ENCODE data around the gene PMM1.
A peak's percentile ranks its signal among the peaks of the same experiment; 100 is the strongest.
"Not testable (repeated sequence)": the region's sequence is repeated elsewhere in the genome, so short reads cannot be mapped to it uniquely, and the experiment has no call there.

PMM1 gene

GRCh38 chr22:41596776-41597634 lies 7.4 kb upstream of the PMM1 start:
- peak; percentile 27 for DNase-seq (ENCODE audit: low spot score)

GRCh38 chr22:41595703-41596102 lies 6.1 kb upstream of the PMM1 start:
- DNase-seq (ENCODE audit: low spot score) = no peak

DNA sequence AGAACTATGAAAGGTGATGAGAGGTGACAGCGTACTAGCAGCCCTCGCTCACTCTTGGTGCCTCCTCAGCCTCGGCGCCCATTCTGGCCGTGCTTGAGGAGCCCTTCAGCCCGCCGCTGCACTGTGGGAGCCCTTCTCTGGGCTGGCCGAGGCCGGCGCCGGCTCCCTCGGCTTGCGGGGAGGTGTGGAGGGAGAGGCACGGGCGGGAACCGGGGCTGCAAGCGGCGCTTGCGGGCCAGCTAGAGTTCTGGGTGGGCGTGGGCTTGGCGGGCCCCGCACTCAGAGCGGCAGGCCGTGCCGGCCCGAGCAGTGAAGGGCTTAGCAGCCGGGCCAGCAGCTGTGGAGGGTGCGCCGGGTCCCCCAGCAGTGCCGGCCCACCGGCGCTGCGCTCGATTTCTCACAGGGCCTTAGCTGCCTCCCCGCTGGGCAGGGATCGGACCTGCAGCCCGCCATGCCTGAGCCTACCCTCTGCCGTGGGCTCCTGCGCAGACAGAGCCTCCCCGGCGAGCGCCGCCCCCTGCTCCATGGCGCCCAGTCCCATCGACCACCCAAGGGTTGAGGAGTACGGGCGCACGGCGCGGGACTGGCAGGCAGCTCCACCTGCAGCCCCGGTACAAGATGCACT lies 3.8 kb upstream of the PMM1 start:
- not testable (repeated sequence) for DNase-seq (ENCODE audit: low spot score)

- DNase-seq (ENCODE audit: low spot score) = no peak
These were observed 2.3 kb downstream of the PMM1 start for GRCh38 chr22:41587347-41587723.

- no peak for DNase-seq (ENCODE audit: low spot score)
These were observed 3.7 kb downstream of the PMM1 start for GRCh38 chr22:41585898-41586297.

DNA sequence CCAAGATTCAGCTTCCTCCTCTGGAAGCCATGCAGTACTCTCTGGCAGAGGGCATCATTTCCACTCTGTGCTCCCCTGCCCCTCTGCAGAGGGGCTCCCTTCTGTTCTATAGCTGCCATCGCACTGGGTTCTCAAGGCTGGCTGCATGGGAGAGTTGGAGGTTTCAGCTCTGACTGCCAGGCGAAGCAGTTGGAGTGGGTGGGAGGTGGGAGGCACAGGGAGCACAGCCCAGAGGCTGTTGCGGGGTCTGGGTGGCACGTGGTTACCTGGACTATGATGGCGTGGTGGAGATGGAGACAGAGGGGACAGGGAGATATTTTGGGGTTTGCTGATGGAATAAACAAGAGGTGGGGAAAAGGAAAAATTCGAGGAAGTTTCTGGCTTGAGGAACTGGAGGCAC lies 4.8 kb downstream of the PMM1 start:
- no peak for DNase-seq (ENCODE audit: low spot score)

GRCh38 chr22:41582694-41583093 lies 6.9 kb downstream of the PMM1 start:
- no peak for DNase-seq (ENCODE audit: low spot score)

- DNase-seq (ENCODE audit: low spot score) = no peak
These were observed 9.7 kb downstream of the PMM1 start for GRCh38 chr22:41579997-41580355.

DNA sequence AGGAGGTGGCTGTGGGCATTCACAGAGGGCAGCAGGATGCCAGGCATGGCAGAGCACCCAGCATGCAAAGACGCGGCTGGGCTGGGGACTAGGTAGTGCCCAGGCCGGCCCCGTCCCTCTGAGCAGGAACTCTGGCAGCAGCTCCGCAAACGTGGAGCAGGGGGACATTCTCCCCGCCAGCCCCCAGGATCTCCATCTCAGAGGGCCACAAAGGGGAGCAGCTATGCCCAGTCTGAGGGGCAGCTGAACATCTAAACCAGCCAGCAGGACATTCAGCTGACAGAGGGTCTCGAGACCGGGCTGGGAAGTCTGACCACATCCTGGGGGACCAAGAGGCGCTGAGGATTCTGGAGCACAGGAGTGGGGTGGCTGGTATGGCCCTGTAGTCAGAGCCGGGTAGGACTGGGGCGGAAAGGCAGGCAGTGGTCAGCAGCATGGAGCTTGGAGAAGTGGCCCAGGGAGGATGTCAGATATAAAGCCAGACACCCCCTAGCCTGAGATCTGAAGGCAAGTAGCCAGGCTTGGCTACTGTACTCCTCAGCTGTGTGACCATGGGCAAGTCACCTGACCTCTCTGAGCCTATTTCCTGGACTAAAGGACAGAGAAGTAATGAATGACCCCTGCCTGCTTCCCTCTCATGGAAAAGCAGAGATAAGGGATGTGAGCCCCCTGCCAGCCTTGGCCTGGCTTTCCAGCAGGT lies 10.2 kb downstream of the PMM1 start:
- no peak for DNase-seq (ENCODE audit: low spot score)

DNA sequence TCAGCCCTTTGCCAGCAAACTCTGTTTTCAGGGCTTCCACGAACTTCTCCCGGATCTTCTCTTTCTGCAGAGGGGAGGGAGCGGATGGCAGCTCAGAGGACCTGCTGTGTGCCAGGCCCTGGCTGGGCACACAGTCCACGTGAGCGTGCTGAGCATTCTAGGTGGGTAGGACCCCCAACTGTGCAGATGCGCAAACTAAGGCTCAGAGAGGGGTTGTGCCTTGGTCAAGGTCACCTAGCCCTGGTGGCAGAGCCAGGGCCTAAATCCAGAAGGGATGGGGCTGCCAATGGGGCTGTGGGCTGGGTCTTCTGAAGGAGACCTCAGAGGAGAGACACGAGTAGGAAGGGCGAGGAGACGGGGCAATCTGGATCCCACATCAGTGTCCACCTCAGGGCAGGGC lies 10.8 kb downstream of the PMM1 start:
- DNase-seq (ENCODE audit: low spot score) = no peak

DNA sequence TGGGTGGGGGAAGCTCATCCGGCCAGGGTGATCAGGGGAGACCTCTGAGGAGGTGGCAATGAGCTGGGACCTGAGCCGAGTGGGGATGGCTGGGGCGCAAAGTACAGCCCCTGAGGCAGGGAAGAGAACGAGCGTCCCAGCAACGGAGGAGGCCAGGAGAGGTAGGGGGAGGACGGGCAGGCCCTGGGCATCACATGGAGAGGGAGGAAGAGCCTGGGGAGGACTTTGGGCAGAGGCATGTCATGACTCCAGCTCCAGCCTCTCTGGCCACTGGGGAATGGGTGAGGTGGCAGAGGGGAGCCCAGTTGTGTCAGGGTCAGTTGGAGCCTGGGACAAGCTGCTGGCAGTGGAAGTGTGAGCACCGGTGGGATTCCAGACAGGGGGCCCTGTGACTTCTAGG lies 11.5 kb downstream of the PMM1 start:
- DNase-seq (ENCODE audit: low spot score) = no peak

DNA sequence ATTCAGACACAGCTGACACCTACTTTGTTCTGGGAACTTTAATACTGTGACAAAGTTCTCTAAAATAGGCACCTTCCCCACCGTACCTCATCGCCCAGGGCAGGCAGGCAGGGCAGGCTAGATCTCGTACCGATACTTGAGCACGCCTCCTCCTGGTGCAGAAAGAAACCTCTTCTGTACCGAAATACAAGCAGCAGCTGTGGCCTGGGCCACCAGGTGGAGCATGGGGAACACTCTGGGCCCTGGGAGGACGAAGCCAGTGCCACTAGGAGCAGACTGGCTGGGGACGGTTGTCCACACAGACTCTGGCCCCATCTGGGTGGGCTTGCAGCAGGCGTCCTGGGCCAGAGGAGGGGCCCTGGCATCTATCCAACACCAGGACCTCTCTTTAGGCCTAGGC lies 12.8 kb downstream of the PMM1 start:
- peak; percentile 20 for DNase-seq (ENCODE audit: low spot score)

GRCh38 chr22:41575533-41575932 lies 14.1 kb downstream of the PMM1 start:
- DNase-seq (ENCODE audit: low spot score) = no peak

DNA sequence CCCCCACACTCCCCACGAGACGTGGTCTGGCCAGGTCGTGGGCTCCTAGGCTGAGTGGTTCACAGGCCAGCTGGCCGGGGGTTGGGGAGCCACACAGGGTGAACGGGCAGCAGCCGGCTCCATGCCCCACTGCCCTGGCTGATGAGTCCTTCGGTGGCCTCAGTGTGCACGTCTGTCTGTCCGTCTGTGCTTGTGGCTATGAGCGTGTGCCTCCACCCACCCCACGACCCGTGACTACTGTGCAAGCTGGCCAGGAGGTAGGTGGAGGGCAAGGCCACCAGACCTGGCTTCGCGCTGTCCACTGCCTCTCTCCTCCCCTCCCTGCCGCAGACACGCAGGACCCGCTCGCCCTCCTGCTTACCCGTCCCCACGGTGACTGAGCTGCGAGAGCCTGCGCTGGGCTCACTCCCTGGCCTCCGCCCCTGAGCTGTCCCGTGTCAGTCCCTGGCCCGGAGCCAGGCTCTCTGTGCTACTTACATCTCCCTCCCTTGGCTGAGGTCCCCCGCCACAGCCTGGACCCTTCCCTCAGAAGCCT lies 14.7 kb downstream of the PMM1 start:
- no peak for DNase-seq (ENCODE audit: low spot score)

- DNase-seq (ENCODE audit: low spot score) = no peak
These were observed 16.0 kb downstream of the PMM1 start for GRCh38 chr22:41573677-41574076.

DNA sequence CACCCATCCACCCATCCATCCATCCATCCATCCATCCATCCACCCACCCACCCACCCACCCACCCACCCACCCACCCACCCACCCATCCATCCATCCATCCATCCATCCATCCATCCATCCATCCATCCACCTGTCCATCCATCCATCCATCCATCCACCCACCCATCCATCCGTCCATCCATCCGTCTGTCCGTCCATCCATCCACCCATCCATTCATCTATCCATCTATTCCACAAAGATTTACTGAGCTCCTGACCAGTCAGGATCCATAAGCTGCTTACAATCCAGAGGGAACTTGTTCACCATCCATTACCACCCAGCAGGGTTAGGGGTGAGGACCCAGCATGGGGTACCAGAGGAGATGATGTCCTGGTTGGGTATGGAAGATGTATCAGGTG lies 17.3 kb downstream of the PMM1 start:
- not testable (repeated sequence) for DNase-seq (ENCODE audit: low spot score)

- no peak for DNase-seq (ENCODE audit: low spot score)
These were observed 17.9 kb downstream of the PMM1 start for GRCh38 chr22:41571786-41572185.

GRCh38 chr22:41570221-41570620 lies 19.4 kb downstream of the PMM1 start:
- no peak for DNase-seq (ENCODE audit: low spot score)

DNA sequence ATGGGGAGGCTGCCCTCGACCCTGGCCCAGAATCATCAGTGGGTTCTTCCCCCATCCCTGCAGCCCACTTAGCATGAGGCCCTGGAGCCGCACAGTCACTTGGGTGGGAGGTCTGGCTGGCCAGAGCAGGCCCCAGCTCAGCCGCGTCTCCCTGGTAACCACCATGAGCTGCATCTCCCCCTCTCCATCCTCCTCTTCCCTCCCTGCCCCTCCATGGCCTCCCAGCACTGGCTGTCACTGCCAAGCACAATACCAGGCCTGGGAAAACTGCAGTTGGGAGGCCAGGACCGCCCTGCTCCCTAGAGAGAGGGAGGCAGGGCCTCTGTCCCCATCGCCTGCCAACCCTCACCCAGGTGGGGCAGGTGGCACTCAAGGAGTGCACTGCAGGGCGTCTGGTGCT lies 20.8 kb downstream of the PMM1 start:
- DNase-seq (ENCODE audit: low spot score) = no peak

DNA sequence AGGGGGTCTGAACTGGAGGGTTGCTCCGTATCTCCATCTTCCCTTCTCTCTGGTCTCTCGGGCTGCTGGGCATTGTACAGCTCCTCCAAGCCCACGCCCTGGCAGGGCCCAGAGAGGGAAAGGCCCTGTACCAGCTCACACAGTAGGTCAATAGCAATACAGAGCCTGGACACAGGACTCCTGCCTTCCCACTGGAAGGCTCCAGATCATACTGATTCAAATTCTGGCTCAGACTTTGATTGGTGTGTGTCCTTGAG lies 22.2 kb downstream of the PMM1 start:
- no peak for DNase-seq (ENCODE audit: low spot score)

DNA sequence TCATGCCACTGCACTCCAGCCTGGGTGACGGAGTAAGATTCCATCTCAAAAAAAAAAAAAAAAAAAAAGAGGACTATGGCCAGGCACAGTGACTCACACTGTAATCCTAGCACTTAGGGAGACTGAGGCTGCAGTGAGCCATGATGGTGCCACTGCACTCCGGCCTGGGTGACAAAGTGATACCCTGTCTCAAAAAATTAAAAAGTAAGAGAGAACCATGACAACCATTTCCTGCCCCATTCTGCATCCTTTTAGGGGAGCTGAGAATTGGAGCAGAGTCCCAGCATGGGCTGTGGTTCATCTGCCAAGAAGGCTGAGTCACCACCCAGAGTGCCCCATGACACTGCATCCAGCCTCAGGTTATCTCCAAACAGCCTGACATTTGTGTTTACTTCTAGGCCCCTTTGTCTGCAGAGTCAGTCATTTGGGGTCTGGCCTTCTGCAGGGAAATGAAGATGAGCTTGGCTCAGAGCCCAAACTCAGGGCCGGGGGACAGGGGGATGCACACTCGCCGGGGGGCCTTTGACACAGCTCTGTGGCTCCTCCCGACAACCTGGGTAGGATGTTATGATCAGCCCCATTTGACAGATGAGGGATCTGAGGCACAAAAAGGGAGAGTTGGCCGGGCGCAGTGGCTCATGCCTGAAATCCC lies 24.1 kb downstream of the PMM1 start:
- no peak for DNase-seq (ENCODE audit: low spot score)

DNA sequence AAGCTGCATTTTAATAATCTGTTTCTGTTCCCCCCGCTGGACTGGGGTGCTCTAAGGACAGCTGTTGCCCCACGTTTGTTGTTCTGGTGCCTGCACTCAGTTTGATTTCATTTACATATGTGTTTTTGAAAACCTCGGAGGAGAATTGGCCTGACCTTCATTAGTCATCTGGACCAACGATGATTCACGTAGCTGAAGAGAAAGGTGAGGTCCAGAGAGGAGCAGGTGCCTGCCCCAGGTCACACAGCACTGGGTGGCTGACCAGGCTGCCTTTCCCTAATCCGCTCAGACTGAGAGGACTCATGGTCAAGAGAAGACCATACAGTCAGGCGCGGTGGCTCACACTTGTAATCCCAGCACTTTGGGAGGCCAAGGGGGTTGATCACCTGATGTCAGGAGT lies 25.1 kb downstream of the PMM1 start:
- no peak for DNase-seq (ENCODE audit: low spot score)

All from CD4-positive, alpha-beta T cell treated with Interleukin-2 at 100 ng/mL for 4 hours (primary cell).